GM19238 (cell line): Measurements from ENCODE around the gene FKBP5.
"Not testable (repeated sequence)": the region's sequence is repeated elsewhere in the genome, so short reads cannot be mapped to it uniquely, and the experiment has no call there.

Source experiments
- DNase-seq: peaks from one replicate; pipeline ENCODE4 v3.0.0; 2011; ENCODE audit warnings: low spot score; ENCODE audit not compliant: insufficient read length

Gene FKBP5

DNA sequence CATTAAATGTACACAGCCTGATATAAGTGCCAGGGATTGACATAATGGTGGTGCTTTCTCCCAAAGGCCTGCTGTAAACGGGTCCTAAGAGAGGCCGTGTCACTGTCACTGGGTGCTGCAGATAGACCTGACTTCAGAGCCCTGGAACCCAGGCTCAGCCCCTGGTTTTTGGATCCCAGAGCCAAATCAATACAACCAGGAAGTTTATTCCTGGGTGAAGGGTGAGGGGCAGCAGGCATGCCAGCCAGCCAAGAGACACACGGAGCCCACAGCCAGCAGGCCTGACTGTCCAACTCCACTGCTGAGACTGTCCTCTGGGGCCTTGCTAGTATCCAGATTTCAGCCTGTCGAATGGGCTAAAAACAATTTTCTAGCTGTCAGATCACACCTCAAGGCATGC is 35.3 kb upstream of the FKBP5 start:
- DNase-seq, result no peak

DNA sequence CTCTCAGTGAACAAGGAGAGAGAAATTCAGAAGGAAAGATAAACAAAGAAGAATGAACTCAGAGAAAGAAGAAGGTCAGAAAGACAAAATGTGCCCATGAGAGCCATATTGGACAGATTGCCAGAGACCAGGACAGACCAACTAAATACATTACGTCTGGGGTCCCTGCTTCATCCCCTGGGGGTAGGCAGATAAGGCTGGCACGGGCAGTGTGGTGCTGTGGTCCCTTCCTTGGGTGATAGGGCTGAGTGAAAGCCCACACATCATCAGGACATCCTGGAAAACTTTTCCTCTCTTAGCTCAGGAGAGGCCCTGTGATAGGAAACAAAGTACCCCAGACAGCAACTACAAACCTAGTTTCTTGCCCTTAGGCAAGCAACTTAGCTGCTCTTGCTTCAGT is 34.9 kb upstream of the FKBP5 start:
- DNase-seq, result no peak

DNA sequence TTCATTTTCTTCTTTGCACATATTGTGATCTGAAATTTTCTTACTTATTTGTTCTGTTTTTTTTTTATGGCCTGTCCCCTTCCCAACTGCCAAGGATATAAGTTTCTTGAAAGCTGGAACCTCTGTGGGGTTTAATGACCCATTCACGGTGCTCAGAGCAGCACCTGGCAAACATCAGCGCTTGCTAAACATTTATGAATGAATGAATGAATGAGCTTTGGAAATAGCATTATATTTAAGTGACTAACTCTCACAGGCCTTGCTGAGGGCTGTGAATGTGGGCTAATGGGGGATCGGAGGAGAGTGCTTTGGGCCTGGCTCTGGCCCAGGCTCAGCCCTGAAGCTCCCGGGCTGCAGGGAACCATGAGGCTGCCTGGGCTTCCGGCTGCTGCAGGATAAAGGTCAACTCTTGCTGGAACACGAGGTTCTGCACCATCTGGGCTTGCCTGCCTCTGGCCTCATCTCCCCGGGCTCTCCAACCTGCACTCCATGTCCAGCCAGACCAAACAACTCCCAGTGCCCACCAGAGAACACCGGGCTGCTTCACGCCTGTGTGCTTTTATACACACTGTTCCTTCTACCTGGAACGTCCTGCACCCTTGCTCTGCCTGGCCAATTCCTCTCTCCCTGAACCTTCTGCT is 33.5 kb upstream of the FKBP5 start:
- DNase-seq, result no peak

DNA sequence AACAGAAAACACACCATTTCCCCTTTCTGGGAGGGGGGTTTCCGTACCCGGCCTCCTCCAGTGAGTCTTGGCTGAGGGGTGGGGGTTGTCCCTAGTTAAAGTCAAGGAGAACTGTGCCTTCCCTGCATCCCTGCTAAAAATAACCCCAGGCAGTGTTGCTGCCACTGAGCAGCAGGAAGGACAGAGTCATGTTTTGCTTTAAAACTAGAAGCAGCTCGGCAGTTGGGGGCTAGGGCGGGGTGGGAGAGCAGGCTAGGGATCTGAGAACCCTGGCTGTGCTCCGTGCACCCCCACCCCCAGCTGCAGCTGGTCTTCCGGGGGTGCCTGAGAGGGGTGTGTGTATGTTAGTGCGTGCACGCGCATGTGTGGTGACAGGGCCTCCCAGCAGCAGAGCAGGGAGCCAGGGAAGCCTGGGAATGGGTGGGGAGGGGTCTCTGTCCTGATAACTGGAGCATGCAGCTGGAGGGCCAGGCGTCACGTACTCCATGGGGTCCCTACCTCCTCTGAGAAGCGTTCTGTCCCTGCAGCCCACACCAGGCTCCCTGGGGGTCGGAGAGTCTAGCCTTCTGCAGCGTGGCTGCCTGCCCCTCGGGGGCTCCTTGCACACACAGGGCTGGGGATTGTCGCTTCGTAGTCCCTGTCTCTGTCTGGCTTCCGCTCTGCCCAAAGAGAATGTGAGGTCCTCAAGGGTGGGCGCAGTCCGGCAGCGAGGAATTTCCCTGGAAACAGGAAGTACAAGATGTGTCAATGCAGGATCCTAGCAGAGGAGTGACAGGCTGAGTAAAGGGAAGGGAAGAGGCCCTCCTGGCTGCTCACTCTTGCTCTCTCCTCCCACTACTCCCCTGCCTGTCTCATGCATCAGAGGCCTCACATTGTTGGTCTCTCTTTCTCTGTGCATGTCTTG is 31.4 kb upstream of the FKBP5 start:
- DNase-seq, result peak; percentile 64

DNA sequence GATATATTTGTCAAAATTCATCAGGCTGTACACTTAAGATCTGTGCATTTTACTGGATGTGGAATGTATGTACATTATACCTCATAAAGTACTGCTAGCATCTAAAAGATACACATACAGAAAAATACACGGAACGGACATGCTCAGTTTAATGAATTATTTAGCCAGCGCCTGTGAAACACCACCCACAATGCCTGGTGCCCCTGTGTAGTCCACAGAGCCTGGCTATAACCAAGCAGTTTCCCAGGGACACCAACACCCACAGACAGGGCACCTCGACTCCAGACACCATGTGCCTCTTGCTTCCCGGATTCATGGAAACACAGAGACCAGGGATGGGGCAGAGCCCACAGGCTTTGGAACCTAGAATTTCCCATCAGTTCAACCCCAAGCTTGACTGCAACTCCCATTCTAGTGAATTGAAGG is 30.7 kb upstream of the FKBP5 start:
- no peak for DNase-seq

DNA sequence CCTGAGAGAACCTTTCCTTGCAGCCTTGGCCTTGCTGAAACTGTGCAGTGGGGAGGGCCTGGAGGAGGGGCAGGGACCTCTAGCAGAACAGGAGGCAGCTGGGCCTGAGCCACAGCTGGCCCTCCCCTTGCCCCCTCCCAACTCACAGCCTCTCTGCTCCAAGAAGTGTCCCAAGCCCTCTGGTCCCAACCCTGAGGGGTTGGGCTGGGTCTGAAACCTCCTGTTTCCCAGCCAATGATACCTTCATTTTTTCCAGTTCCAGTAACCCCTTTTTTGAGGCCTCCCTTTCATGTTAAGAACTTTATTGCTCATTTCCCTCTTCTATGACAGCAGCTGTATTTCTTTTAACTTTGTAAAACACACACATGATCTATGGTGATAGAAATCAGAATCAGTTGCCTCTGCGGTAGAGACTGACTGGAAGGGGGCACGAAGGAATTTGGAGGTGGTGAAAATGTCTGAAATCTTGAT is 30.2 kb upstream of the FKBP5 start:
- no peak for DNase-seq

DNA sequence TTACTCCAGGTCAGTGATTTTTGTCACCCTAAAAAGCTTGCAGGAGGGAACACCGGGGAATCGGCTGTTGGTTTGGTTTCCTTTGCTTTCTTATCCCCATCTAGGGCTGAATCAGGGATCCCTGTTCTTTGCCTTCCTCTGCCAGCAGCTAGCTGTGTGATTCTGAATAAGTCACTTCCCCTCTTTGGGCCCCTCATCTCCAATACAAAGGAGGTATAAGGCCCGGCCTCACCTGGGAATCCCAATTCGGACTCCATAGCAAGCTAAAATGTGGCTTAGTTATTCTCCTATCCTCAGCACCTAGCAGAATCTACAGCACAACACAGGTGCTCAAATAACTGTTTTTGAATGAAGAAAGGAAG is 29.6 kb upstream of the FKBP5 start:
- DNase-seq, result no peak

DNA sequence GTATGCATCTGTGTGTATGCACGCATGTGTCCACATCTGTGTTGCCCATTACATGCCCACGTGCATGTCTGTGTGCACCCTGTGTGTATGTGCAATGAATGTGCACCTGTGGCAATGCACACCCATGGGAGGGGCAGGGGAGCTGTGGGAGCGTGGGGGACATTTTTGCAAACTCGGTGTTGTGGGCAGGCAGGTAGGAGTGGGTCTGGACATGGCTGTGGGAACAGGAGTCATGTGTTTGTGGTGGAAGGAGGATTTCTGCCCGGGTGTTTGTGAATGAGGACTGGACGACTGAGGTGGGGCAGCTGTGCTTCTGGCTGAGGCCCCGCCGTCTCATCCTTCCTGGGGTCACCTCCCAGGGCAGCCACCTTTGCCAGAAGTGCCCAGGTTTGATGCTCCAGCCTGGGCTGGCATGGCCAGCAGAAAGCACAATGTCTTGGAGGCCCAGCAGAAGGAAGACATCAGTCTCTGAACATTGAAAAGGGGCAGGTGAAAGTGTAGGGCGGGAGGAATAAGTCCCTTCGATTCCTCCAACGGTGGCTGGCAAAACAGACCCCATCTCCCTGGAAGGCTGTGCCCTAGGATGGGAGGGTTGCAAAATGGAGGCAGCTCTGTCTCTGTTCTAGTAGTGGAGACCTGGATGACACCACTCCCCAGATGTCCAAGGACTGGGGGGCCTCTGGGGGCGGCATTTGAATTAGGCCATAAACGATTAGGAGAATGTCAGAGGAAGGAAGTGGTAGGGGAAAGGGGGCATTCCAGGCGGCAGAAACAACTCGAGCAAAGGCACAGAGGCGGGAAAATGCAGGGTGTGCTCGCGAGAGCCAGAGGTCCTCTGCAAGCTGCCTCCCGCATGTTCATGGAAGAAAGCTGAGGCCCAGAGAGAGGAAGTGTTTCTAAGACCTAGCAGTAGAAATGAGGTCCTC is 29.0 kb upstream of the FKBP5 start:
- no peak for DNase-seq

DNA sequence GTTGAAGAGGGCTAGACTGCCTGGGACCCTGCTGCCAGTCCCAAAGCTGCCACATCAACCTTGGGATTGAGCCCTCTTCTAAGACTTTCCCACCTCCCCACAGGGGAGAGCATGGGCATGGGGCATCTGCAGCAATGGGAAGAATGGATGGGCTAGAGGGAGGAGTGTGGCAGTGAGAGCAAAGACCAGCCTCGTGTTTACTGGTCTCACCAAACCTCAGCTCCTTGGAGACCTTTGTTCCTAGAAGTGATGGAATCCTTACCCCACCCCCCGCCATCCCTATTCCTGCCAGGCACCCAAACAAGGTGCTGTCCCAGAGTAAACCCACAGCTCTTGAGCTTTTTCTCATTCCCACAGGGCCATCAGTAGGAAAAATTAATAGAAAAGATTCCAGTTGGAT is 28.1 kb upstream of the FKBP5 start:
- DNase-seq, result no peak

DNA sequence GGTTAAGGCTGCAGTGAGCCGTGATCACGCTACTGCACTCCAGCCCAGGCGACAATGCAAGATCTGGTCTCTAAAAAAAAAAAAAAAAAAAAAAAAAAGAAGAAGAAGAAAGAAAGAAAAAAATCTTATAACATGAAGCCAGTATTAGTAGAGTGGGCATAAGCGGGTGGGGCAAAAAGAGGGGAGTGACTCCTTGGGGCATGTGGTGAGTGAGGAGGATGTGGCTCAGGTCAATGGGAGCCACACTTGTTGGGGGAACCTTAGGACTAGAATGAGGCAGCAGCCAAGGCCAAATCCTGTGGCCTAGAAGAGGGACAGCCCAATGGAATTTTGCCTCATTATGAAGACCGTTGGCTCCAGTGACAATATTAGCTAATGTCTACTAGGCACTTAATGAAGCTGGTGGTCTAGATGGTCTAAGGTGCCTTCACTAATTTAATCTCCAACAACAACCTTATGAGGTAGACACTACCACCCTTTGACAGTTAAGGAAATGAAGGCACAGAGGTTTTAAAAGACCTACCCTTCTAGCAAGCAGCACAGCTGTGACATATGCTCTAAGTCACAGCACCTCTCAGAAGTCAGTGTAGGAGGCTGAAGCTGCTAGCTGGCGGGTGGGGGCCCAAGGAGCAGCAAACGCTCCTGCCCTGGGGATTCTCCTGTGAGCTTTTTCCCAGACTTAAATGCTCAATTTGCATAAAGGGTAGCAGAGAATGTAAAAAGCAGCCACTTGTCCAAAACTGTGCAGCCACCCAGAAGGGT is 24.5 kb upstream of the FKBP5 start:
- DNase-seq, result no peak

DNA sequence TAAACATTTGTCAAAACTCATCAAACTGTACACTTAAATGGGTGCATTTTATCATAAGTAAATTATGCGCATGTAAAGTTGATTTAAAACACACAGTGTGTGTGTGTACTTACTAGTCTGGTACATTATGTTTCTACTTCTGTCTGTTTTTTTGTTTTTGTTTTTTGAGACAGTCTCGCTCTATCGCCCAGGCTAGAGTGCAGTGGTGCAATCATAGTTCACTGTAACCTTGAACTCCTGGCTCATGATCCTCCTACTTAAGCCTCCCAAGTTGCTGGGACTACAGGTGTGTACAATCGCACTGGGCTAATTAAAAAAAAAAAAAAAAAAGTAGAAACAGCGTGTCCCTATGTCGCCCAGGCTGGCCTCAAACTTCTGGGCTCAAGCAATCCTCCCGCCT is 23.0 kb upstream of the FKBP5 start:
- DNase-seq, result no peak

DNA sequence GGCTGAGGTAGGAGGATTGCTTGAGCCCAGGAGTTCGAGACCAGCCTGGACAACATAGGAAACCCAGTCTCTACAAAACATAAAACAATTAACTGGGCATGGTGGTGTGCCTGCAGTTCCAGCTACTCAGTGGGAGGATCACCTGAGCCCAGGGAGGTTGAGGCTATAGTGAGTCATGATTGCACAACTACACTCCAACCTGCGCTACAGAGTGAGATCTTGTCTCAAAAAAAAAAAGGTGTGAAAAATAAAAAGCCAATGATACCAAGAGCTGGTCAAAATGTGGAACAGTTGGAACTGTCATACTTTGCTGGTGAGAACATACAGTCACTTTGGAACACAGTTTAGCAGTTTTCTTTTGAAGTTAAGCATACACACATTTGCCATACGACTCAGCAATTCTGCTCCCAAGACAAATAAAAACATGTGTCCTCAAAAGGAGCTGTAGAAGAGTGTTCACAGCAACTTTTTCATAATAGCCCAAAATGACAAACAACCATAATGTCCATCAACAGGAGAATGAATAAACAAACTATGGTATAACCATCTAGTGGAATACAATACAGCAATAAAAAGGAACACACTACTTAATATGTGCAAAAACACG is 21.6 kb upstream of the FKBP5 start:
- DNase-seq, result no peak

DNA sequence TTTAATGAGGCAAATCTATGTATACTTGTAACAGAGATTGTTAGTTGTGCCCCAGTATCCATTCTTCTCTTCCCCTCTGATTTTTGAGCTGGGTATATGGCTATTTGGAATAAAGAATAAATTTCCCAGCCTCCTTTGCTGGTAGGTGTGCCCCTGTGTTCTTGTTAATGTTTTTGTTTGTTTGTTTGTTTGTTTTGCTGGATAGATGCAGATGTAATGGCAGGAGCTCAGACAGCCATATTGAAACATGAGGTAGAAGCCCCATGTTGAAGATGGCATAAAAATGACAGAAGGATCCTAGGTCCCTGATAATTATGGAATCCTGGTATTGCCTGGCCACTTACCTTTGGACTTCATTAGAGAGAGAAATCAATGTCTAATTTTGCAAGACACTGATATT is 19.9 kb upstream of the FKBP5 start:
- no peak for DNase-seq

DNA sequence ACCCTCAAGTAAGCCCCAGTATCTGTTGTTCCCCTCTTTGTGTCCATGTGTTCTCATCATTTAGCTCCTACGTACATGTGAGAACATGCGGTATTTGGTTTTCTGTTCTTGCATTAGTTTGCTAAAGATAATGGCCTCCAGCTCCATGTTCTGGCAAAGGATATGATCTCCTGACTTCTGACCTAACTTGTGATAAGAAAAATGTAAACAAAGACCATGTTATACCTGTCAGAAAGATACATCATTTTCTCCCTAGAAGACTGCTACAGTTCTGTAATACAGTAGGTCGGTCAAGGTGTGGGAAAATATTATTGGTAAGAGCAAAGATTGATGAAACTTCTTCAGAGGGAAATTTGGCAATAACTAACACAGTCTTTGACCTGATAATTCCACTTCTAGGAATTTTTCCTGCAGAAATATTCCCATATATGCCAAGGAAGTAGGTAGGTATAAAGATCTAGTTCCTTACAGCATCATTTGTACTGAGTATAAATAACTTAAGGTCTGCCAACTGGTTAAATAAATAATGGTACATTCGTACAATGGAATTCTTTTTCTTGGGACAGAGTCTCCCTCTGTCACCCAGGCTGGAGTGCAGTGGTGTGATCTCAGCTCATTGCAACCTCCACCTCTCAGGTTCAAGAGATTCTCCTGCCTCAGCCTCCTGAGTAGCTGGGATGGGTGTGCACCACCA is 19.1 kb upstream of the FKBP5 start:
- no peak for DNase-seq

DNA sequence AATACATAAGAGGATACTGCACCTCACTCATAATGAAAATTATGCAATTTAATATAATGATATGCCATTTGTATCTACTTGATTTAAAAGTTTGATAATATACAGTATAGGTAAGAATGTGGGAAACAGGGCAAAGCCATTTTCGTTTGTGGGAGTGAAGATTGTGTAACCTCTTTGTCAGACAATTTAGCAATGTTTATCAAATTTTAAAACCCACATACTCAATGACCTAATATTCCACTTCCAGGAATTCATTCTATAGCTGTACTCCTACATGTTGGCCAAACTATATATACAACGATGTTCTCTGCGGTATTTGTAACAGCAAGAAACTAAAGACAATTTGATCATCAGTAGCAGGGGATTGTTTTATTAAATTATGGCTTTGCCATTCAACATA is 17.8 kb upstream of the FKBP5 start:
- DNase-seq, result no peak

DNA sequence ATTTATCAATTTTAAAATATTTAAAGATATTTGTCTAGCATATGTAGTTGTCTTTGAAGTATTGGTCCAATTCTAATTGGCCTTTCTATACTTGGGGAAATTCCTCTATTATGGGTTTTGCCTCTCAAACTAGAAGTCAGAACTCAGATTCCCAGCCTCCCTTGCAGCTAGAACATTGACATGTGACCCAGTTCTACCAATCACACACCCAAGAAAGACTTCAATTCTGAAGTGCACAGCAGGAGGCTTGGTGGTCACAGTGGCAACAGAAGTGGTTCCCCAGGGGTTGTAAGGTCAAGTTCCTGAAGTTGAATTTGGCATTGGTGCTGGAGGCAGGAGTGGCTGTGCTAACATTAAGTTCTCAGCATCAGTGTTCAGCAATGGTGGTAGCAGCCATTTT is 14.8 kb upstream of the FKBP5 start:
- no peak for DNase-seq

DNA sequence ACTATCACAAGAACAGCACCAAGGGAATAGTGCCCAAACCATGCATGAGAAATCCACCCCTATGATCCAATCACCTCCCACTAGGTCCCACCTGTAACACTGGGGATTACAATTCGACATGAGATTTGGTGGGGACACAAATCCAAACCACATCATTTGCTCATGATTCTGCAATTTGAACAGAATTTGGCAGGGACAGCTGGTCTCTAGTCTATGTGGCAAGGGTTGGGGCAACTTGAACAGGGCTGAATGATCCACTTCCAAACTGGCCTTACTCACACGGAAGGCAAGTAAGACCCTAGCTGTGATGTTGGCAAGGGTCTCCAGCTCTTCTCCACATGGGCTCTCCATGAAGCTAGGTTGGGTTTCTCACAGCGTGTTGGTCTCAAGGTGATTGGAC is 10.1 kb upstream of the FKBP5 start:
- DNase-seq, result no peak

DNA sequence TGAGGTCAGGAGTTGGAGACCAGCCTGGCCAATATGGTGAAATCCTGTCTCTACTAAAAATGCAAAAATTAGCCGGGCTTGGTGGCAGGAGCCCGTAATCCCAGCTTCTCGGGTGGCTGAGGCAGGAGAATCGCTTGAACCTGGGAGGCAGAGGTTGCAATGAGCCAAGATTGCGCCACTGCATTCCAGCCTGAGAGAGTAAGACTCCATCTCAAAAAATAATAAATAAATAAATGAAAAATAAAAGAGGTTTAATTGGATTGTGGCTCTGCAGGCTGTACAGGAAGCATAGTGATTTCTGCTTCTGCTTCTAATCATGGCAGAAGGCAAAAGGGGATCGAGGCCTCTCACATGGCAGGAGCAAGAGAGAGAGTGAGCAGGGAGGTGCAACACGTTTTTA is 9.7 kb upstream of the FKBP5 start:
- DNase-seq, result not testable (repeated sequence)

DNA sequence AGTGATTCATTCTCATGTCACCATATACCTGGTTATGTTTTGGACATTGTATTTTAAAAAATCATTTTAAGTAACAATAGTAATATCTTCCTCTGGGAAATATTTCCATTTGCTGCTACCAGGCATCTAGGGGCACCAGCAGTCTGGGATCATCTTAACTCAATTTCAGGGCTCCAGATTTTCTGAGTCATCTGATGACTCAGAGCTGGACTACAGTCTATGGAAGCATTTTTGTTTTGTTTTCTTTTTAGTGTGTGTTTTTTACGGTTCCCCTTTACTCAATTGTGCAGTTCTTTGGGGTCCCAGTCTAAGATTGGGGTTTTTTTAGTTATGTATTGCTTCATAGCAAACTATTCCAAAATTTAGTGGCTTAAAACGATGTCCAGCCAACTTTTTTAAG is 5.7 kb upstream of the FKBP5 start:
- DNase-seq, result no peak
